OCI-LY3 (cell line): ENCODE data around the gene SHISAL2B.

Source experiments
- H2AFZ ChIP-seq: fragments of 200-600, 300-600 bp; shearing (Covaris generic); 2 replicates; pipeline ENCODE4 v1.6.0; 2014; ENCODE audit warnings: antibody characterized with exemption, low read depth, low read length
- H3K27ac ChIP-seq: fragments of 200-600, 300-600 bp; sonication (generic); 2 replicates; pipeline ENCODE4 v1.5.1; 2014; ENCODE audit warnings: mild to moderate bottlenecking, low read length, moderate library complexity, mixed read lengths
- H3K27me3 ChIP-seq: fragments of 200-600, 300-600 bp; sonication (generic); 2 replicates; pipeline ENCODE4 v1.6.1; 2014; ENCODE audit warnings: low read depth, low read length, mixed read lengths
- H3K36me3 ChIP-seq: fragments of 200-600, 300-600 bp; sonication (generic); replicated peaks from 2 replicates; pipeline ENCODE3; 2014; ENCODE audit warnings: low read depth, low read length, mixed read lengths
- H3K4me1 ChIP-seq: fragments of 300-600, 200-600 bp; sonication (generic); 2 replicates; pipeline ENCODE4 v1.6.1; 2014; ENCODE audit warnings: low read length, mixed read lengths
- H3K4me2 ChIP-seq: fragments of 200-600, 300-600 bp; sonication (generic); 2 replicates; pipeline ENCODE4 v1.6.1; 2014; ENCODE audit warnings: low read length, mixed read lengths
- H3K4me3 ChIP-seq: fragments of 300-600, 200-600 bp; sonication (generic); 2 replicates; pipeline ENCODE4 v1.5.1; 2014; ENCODE audit warnings: antibody characterized with exemption, mild to moderate bottlenecking, low read length, moderate library complexity
- H3K79me2 ChIP-seq: fragments of 300-600, 200-600 bp; shearing (Covaris generic); 2 replicates; pipeline ENCODE4 v1.6.1; 2014; ENCODE audit warnings: mild to moderate bottlenecking, low read length, mixed read lengths
- H3K9ac ChIP-seq: fragments of 300-600, 200-600 bp; shearing (Covaris generic); 2 replicates; pipeline ENCODE4 v1.6.0; 2014; ENCODE audit warnings: mild to moderate bottlenecking, low read length, moderate library complexity
- H3K9me3 ChIP-seq: fragments of 200-600, 300-600 bp; shearing (Covaris generic); 2 replicates; pipeline ENCODE4 v1.6.1; 2014; ENCODE audit warnings: low read length, mixed read lengths; ENCODE audit not compliant: insufficient read depth
- H4K20me1 ChIP-seq: fragments of 200-600, 300-600 bp; sonication (generic); 2 replicates; pipeline ENCODE4 v1.6.1; 2016; ENCODE audit warnings: low read length, mixed read lengths; ENCODE audit not compliant: insufficient read depth
- EZH2phosphoT487 ChIP-seq: fragments of 200-600 bp; shearing (Covaris generic); IDR thresholded peaks from 2 replicates; pipeline ENCODE4 v1.6.1; 2018; ENCODE audit warnings: antibody characterized with exemption, mixed run types, low read depth
- TF ChIP-seq, protein P1 (sequence below): fragments of 200-600, 300-600 bp; sonication (generic); IDR thresholded peaks from 2 replicates; pipeline ENCODE4 v1.5.1; 2014; ENCODE audit warnings: antibody characterized with exemption, low read length, low read depth

The SHISAL2B gene

DNA sequence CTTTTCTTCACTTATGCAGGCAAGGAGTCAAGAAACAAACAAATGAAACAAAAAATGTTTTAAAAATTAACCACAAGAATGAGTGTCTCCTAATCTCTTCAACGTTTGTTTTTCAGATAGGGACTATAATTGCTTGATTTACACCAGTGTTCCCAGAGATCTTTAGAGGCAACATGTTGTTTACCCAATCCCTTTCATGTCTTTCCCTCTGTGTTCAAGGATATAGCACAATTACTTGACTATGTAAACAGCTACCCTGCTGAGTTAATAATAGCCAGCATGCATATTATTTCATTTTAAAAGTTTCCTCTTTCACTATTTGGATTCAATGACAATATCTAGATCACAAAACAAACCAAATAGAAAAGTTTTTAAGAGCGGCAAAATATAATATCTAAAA, 25.1 kb upstream of the SHISAL2B start:
- H3K27ac ChIP-seq: no peak overlapping the region
- no peaks in the 10 kb centered on the region for H3K79me2 ChIP-seq
- H3K9me3 ChIP-seq: no peaks in the 10 kb centered on the region
- no peak for TF ChIP-seq EZH2phosphoT487
- TF ChIP-seq, protein P1, sequence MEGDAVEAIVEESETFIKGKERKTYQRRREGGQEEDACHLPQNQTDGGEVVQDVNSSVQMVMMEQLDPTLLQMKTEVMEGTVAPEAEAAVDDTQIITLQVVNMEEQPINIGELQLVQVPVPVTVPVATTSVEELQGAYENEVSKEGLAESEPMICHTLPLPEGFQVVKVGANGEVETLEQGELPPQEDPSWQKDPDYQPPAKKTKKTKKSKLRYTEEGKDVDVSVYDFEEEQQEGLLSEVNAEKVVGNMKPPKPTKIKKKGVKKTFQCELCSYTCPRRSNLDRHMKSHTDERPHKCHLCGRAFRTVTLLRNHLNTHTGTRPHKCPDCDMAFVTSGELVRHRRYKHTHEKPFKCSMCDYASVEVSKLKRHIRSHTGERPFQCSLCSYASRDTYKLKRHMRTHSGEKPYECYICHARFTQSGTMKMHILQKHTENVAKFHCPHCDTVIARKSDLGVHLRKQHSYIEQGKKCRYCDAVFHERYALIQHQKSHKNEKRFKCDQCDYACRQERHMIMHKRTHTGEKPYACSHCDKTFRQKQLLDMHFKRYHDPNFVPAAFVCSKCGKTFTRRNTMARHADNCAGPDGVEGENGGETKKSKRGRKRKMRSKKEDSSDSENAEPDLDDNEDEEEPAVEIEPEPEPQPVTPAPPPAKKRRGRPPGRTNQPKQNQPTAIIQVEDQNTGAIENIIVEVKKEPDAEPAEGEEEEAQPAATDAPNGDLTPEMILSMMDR: no peak
- no peak overlapping the region for H3K9ac ChIP-seq
- no peak overlapping the region for H2AFZ ChIP-seq
- H3K4me1 ChIP-seq: no peaks in the 10 kb centered on the region
- no peaks in the 10 kb centered on the region for H3K27me3 ChIP-seq
- H3K4me2 ChIP-seq: no peak overlapping the region
- H4K20me1 ChIP-seq: no peaks in the 10 kb centered on the region
- no peak overlapping the region for H3K4me3 ChIP-seq
- H3K36me3 ChIP-seq: no peaks in the 10 kb centered on the region

DNA sequence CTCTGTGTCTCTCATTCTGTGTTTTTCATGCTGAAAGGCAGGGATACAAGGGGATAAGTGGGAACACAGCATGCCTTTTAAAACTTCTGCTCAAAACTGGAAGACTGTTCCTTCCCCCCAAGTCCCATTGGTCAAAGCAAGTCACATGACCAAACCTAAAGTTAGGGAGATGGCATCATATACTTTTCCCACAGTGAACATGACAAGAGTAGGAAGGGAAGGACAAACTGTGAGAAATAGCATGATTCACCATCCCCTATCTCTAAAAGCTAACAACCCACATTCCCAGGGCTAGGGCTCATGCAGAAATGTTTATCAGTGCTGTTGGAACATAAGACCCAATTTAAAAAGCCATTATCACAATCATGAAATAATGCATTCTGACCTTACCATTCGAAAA, 24.2 kb upstream of the SHISAL2B start:
- H4K20me1 ChIP-seq: no peaks in the 10 kb centered on the region
- no peaks in the 10 kb centered on the region for H3K4me1 ChIP-seq
- H3K27ac ChIP-seq: no peak overlapping the region
- no peak overlapping the region for H3K9ac ChIP-seq
- H2AFZ ChIP-seq: no peak overlapping the region
- H3K9me3 ChIP-seq: no peaks in the 10 kb centered on the region
- no peaks in the 10 kb centered on the region for H3K36me3 ChIP-seq
- no peaks in the 10 kb centered on the region for H3K79me2 ChIP-seq
- H3K27me3 ChIP-seq: no peaks in the 10 kb centered on the region
- no peak for TF ChIP-seq EZH2phosphoT487
- TF ChIP-seq, protein P1: no peak
- no peak overlapping the region for H3K4me3 ChIP-seq
- H3K4me2 ChIP-seq: no peak overlapping the region

DNA sequence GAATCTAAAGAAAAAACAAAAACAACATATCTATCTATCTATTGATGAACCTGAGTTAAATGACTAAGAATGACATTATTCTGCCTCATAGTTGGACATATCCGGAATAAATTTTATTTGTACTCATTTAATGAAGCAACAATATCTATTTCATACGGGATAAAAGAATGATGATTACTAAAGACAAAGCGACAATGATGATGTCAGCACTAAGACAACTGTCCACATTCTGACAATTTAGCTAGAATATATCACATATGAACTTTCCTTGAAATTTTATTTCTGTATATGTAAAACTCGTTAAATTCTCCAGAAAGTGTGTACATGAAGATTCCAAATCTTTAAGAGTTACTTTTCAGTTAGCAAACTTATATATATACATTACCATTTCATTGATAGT, 23.2 kb upstream of the SHISAL2B start:
- no peaks in the 10 kb centered on the region for H4K20me1 ChIP-seq
- H2AFZ ChIP-seq: no peak overlapping the region
- peaks cover 3% of the 10 kb centered on the region; the same call in 1 of the 2 replicates for H3K4me1 ChIP-seq
- H3K9me3 ChIP-seq: no peaks in the 10 kb centered on the region
- H3K36me3 ChIP-seq: no peaks in the 10 kb centered on the region
- H3K9ac ChIP-seq: no peak overlapping the region
- no peak for TF ChIP-seq EZH2phosphoT487
- TF ChIP-seq, protein P1: no peak
- H3K27me3 ChIP-seq: no peaks in the 10 kb centered on the region
- no peaks in the 10 kb centered on the region for H3K79me2 ChIP-seq
- H3K27ac ChIP-seq: no peak overlapping the region
- no peak overlapping the region for H3K4me3 ChIP-seq
- H3K4me2 ChIP-seq: no peak overlapping the region

DNA sequence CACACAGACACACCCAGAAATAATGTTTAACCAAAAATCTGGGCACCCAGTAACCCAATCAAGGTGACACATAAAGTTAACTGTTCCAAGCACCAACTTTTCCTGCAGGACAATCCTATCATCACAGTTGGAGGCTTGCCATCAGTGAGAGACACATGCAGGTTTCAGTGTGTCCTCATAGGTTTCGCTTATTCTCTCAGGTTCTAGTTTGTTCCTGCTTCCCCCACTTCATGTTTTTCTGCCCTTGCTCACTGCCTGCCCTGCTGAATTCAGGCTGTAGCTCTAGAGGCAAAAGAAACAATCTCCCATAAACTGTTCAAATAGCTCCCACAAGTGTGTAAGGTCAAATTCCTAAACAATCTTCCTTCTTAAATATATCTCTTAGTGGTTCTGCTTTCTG, 20.0 kb upstream of the SHISAL2B start:
- H3K36me3 ChIP-seq: no peaks in the 10 kb centered on the region
- no peaks in the 10 kb centered on the region for H3K27me3 ChIP-seq
- H2AFZ ChIP-seq: no peak overlapping the region
- no peak overlapping the region for H3K4me2 ChIP-seq
- no peaks in the 10 kb centered on the region for H4K20me1 ChIP-seq
- H3K9ac ChIP-seq: no peak overlapping the region
- TF ChIP-seq, protein P1: no peak
- TF ChIP-seq EZH2phosphoT487: no peak
- H3K79me2 ChIP-seq: no peaks in the 10 kb centered on the region
- H3K27ac ChIP-seq: no peak overlapping the region
- no peak overlapping the region for H3K4me3 ChIP-seq
- peaks cover 3% of the 10 kb centered on the region; the same call in 1 of the 2 replicates for H3K4me1 ChIP-seq
- no peaks in the 10 kb centered on the region for H3K9me3 ChIP-seq
